GM23338 (cell line): ENCODE measurements around the gene PRAMEF1.
A peak's percentile ranks its signal among the peaks of the same experiment; 100 is the strongest.
"Not testable (repeated sequence)": the region's sequence is repeated elsewhere in the genome, so short reads cannot be mapped to it uniquely, and the experiment has no call there.

ENCODE experiments used
- CREB1 ChIP-seq: fragments of 250-450 bp; sonication (Bioruptor Pico); IDR thresholded peaks from 2 replicates; pipeline ENCODE4 v1.5.0; 2020; ENCODE audit warnings: low read depth, mild to moderate bottlenecking, moderate library complexity
- CTCF ChIP-seq, 2 experiments: fragments of 200-600 bp in 1 of 2; sonication (generic) in 1 of 2; conservative IDR thresholded peaks; 2 replicates each; pipeline versions ENCODE4 v1.5.1 to v1.6.1; 2016 to 2017; ENCODE audit warnings: antibody characterized with exemption in 2 of 2, low read depth in 2 of 2, mild to moderate bottlenecking in 2 of 2, moderate library complexity in 1 of 2
- EZH2 ChIP-seq: fragments of 200-600 bp; sonication (generic); IDR thresholded peaks from one replicate; pipeline ENCODE4 v1.8.0; 2017; ENCODE audit warnings: antibody characterized with exemption, mild to moderate bottlenecking, low read depth; ENCODE audit not compliant: unreplicated experiment
- EZH2phosphoT487 ChIP-seq: fragments of 200-600 bp; sonication (generic); IDR thresholded peaks from one replicate; pipeline ENCODE4 v1.8.1; 2018; ENCODE audit warnings: antibody characterized with exemption; ENCODE audit not compliant: unreplicated experiment
- NANOG ChIP-seq: IDR thresholded peaks from 2 replicates; pipeline ENCODE4 v1.6.1; 2016; ENCODE audit warnings: antibody characterized with exemption, borderline replicate concordance
- POLR2AphosphoS5 ChIP-seq: IDR thresholded peaks from 2 replicates; pipeline ENCODE4 v1.6.1; 2016; ENCODE audit warnings: antibody characterized with exemption, low read depth
- TF ChIP-seq, protein P1 (sequence below): IDR thresholded peaks from one replicate; pipeline ENCODE4 v1.6.1; 2018; ENCODE audit warnings: antibody characterized with exemption; ENCODE audit not compliant: unreplicated experiment

- TF ChIP-seq EZH2; POLR2AphosphoS5; NANOG; EZH2phosphoT487; CREB1 (CRISPR knock-in tag): not testable (repeated sequence)
- peak; percentile 52 to 59 for TF ChIP-seq CTCF (conservative IDR thresholded peaks at IDR 0.05; ENCODE audit: low read depth in 2 of 2)
- TF ChIP-seq, protein P1, sequence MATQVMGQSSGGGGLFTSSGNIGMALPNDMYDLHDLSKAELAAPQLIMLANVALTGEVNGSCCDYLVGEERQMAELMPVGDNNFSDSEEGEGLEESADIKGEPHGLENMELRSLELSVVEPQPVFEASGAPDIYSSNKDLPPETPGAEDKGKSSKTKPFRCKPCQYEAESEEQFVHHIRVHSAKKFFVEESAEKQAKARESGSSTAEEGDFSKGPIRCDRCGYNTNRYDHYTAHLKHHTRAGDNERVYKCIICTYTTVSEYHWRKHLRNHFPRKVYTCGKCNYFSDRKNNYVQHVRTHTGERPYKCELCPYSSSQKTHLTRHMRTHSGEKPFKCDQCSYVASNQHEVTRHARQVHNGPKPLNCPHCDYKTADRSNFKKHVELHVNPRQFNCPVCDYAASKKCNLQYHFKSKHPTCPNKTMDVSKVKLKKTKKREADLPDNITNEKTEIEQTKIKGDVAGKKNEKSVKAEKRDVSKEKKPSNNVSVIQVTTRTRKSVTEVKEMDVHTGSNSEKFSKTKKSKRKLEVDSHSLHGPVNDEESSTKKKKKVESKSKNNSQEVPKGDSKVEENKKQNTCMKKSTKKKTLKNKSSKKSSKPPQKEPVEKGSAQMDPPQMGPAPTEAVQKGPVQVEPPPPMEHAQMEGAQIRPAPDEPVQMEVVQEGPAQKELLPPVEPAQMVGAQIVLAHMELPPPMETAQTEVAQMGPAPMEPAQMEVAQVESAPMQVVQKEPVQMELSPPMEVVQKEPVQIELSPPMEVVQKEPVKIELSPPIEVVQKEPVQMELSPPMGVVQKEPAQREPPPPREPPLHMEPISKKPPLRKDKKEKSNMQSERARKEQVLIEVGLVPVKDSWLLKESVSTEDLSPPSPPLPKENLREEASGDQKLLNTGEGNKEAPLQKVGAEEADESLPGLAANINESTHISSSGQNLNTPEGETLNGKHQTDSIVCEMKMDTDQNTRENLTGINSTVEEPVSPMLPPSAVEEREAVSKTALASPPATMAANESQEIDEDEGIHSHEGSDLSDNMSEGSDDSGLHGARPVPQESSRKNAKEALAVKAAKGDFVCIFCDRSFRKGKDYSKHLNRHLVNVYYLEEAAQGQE = not testable (repeated sequence)
Measured at GRCh38 chr1:12783783-12784182, 7.4 kb upstream of the PRAMEF1 start.
